H9 (cell line): ENCODE measurements around the gene CALM1. TPM values are rescaled to one million over a fixed set of nuclear protein-coding genes. Genes with fewer than 3 reads are reported as not detected.

Experiments
- DNase-seq: peaks from one replicate; pipeline ENCODE4 v3.0.0-alpha.2; 2017
- H2AFZ ChIP-seq: one replicate; pipeline ENCODE4 v1.6.1; 2013; ENCODE audit warnings: mild to moderate bottlenecking, low read length, control low read depth, moderate library complexity
- H2AK5ac ChIP-seq: 2 replicates; pipeline ENCODE4 v1.6.1; 2013; ENCODE audit warnings: low read length, control low read depth, mixed read lengths; ENCODE audit not compliant: insufficient read length
- H2BK120ac ChIP-seq: one replicate; pipeline ENCODE4 v1.6.1; 2013; ENCODE audit warnings: low read depth, mild to moderate bottlenecking, low read length, control low read depth, inconsistent platforms; ENCODE audit not compliant: poor library complexity, severe bottlenecking
- H2BK12ac ChIP-seq: 2 replicates; pipeline ENCODE4 v1.6.1; 2013; ENCODE audit warnings: low read length, control low read depth, mixed read lengths, low read depth; ENCODE audit not compliant: insufficient read length
- H2BK15ac ChIP-seq: 2 replicates; pipeline ENCODE4 v1.6.1; 2013; ENCODE audit warnings: low read depth, low read length, control low read depth
- H2BK20ac ChIP-seq: one replicate; pipeline ENCODE4 v1.6.1; 2013; ENCODE audit warnings: low read depth, mild to moderate bottlenecking, low read length, control low read depth, inconsistent platforms; ENCODE audit not compliant: poor library complexity, severe bottlenecking
- H2BK5ac ChIP-seq: 2 replicates; pipeline ENCODE4 v1.6.1; 2013; ENCODE audit warnings: low read length, control low read depth, mixed read lengths; ENCODE audit not compliant: insufficient read length
- H3K14ac ChIP-seq: 2 replicates; pipeline ENCODE4 v1.6.1; 2013; ENCODE audit warnings: low read length, control low read depth; ENCODE audit not compliant: insufficient read depth
- H3K18ac ChIP-seq: 2 replicates; pipeline ENCODE4 v1.6.1; 2013; ENCODE audit warnings: low read depth, mild to moderate bottlenecking, mixed read lengths, low read length, control low read depth; ENCODE audit not compliant: insufficient read length
- H3K23ac ChIP-seq: 2 replicates; pipeline ENCODE4 v1.6.1; 2013; ENCODE audit warnings: low read length, control low read depth, mixed read lengths, low read depth; ENCODE audit not compliant: insufficient read length
- H3K23me2 ChIP-seq: 2 replicates; pipeline ENCODE4 v1.6.1; 2013; ENCODE audit warnings: low read depth, mild to moderate bottlenecking, mixed read lengths, low read length, control low read depth; ENCODE audit not compliant: insufficient read length, poor library complexity, severe bottlenecking
- H3K27ac ChIP-seq: 2 replicates; pipeline ENCODE4 v1.5.1; 2013; ENCODE audit warnings: low read length, control low read depth, mixed read lengths, low read depth; ENCODE audit not compliant: insufficient read length
- H3K27me3 ChIP-seq: 2 replicates; pipeline ENCODE4 v1.6.1; 2013; ENCODE audit warnings: low read length, control low read depth, inconsistent platforms; ENCODE audit not compliant: insufficient read depth
- H3K4ac ChIP-seq: 2 replicates; pipeline ENCODE4 v1.6.1; 2013; ENCODE audit warnings: low read depth, mild to moderate bottlenecking, control low read depth, inconsistent platforms, low read length, moderate library complexity
- H3K4me1 ChIP-seq: 2 replicates; pipeline ENCODE4 v1.6.1; 2013; ENCODE audit warnings: low read length, control low read depth, inconsistent platforms; ENCODE audit not compliant: insufficient read depth
- H3K4me2 ChIP-seq: 2 replicates; pipeline ENCODE4 v1.6.1; 2013; ENCODE audit warnings: low read length, control low read depth, mixed read lengths; ENCODE audit not compliant: insufficient read length, insufficient read depth
- H3K56ac ChIP-seq: 2 replicates; pipeline ENCODE4 v1.6.1; 2013; ENCODE audit warnings: low read depth, mild to moderate bottlenecking, mixed read lengths, low read length, control low read depth; ENCODE audit not compliant: insufficient read length
- H3K79me1 ChIP-seq: 2 replicates; pipeline ENCODE4 v1.6.1; 2013; ENCODE audit warnings: low read depth, mild to moderate bottlenecking, moderate library complexity, low read length, control low read depth, inconsistent platforms; ENCODE audit not compliant: insufficient read depth, poor library complexity, severe bottlenecking
- H3K79me2 ChIP-seq: 2 replicates; pipeline ENCODE4 v1.6.1; 2013; ENCODE audit warnings: low read length, control low read depth, inconsistent platforms; ENCODE audit not compliant: insufficient read depth
- H3K9ac ChIP-seq: 2 replicates; pipeline ENCODE4 v1.6.1; 2013; ENCODE audit warnings: low read length, control low read depth, mixed read lengths; ENCODE audit not compliant: insufficient read length; ENCODE audit errors: extremely low read depth
- H3K9me3 ChIP-seq: one replicate; pipeline ENCODE4 v1.6.1; 2013; ENCODE audit warnings: low read depth, low read length, inconsistent platforms; ENCODE audit not compliant: control insufficient read depth
- H3T11ph ChIP-seq: one replicate; pipeline ENCODE4 v1.6.1; 2013; ENCODE audit warnings: mild to moderate bottlenecking, low read length, control low read depth, inconsistent platforms
- H4K20me1 ChIP-seq: one replicate; pipeline ENCODE4 v1.6.1; 2013; ENCODE audit not compliant: control insufficient read depth, insufficient read length, insufficient read depth
- H4K5ac ChIP-seq: 2 replicates; pipeline ENCODE4 v1.6.1; 2013; ENCODE audit warnings: low read depth, mild to moderate bottlenecking, mixed read lengths, low read length, control low read depth; ENCODE audit not compliant: insufficient read length
- H4K8ac ChIP-seq: replicated peaks from 2 replicates; pipeline ENCODE4 v1.6.1; 2013; ENCODE audit warnings: low read length, control low read depth, mixed read lengths, low read depth; ENCODE audit not compliant: insufficient read length
- H4K91ac ChIP-seq: 2 replicates; pipeline ENCODE4 v1.6.1; 2013; ENCODE audit warnings: low read depth, mild to moderate bottlenecking, moderate library complexity, mixed read lengths, low read length, control low read depth; ENCODE audit not compliant: insufficient read length
- H3K27ac Mint-ChIP-seq, 3 experiments: 2 replicates in 2 of 3; 3 replicates in 1 of 3; pipeline ENCODE4 v1.8.0; 2020 to 2021; ENCODE audit warnings: mixed read lengths in 3 of 3, mild to moderate bottlenecking in 1 of 3, moderate library complexity in 1 of 3
- H3K27me3 Mint-ChIP-seq: 2 replicates; pipeline ENCODE4 v1.8.0; 2021; ENCODE audit warnings: low read depth, mild to moderate bottlenecking, moderate library complexity, mixed read lengths
- H3K36me3 Mint-ChIP-seq, 3 experiments: 2 replicates in 2 of 3; 3 replicates in 1 of 3; pipeline ENCODE4 v1.8.0; 2020 to 2021; ENCODE audit warnings: low read depth in 3 of 3, mixed read lengths in 3 of 3; ENCODE audit not compliant: insufficient read depth in 1 of 3
- H3K4me1 Mint-ChIP-seq, 2 experiments: 2 replicates each; pipeline ENCODE4 v1.8.0; 2020; ENCODE audit warnings: mixed read lengths in 2 of 2
- H3K4me3 Mint-ChIP-seq, 2 experiments: 2 replicates in 1 of 2; 3 replicates in 1 of 2; pipeline ENCODE4 v1.8.0; 2020 to 2021; ENCODE audit warnings: mild to moderate bottlenecking in 2 of 2, mixed read lengths in 2 of 2, moderate library complexity in 1 of 2
- H3K9me3 Mint-ChIP-seq, 2 experiments: 2 replicates in 1 of 2; 3 replicates in 1 of 2; pipeline ENCODE4 v1.8.0; 2020; ENCODE audit warnings: mild to moderate bottlenecking in 2 of 2, mixed read lengths in 2 of 2, moderate library complexity in 1 of 2
- WGBS: extraction: QIAGEN DNeasy Blood & Tissue Kit; methylation state at CpG from one replicate; pipeline ENCODE4 v1.1.7; 2013; ENCODE audit warnings: missing lambda C conversion rate, low lambda C conversion rate, mixed read lengths; ENCODE audit not compliant: insufficient read length; ENCODE audit errors: extremely low coverage; 5-methylcytosine and 5-hydroxymethylcytosine counted together
- total RNA-seq: library from RNA; stranded (reverse); gene quantifications from 2 replicates; pipeline ENCODE4 v1.2.1, GENCODE V29; 2021
- TF ChIP-seq, protein P1 (sequence below): fragments of 200-600 bp; sonication (generic); conservative IDR thresholded peaks from 3 replicates; pipeline ENCODE4 v1.8.0; 2021; ENCODE audit warnings: antibody characterized with exemption, mild to moderate bottlenecking

The CALM1 gene
- total RNA-seq, 1 experiment from 2014 or later: 354 TPM

DNA sequence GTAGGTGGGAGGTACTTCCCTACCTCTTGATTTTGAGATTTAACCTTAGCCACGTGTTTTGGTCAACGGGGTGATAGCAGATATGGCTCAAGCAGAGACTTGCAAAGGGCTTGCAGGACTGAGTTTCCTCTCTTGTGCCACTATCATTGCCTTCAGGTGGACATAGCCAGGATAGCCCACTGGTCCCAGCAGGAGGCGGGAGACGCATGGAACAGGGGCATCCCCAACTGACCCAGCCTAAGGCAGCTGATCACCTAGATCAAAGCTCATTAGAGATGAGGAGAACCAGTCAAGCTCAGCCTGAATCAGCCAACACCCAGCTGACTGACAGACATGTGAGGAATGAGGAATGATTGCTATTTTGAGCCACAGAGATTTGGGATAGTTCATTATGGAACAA is 49.6 kb downstream of the CALM1 start:
- H3K14ac ChIP-seq: no peak overlapping the region
- no peak overlapping the region for H3K4me3 Mint-ChIP-seq
- DNase-seq: no peak
- H3K18ac ChIP-seq: no peak overlapping the region
- H3K4ac ChIP-seq: no peak overlapping the region
- H3K4me1 ChIP-seq: no peaks in the 10 kb centered on the region; the same call in 1 of the 2 replicates
- H3K79me2 ChIP-seq: no peaks in the 10 kb centered on the region
- H2BK12ac ChIP-seq: no peak overlapping the region
- no CpG with 5 or more reads among the region's 4 CpGs for WGBS
- 0 out of 7 replicates have a peak, but pooled peaks cover 0 to 2% (median 0%) of the 10 kb centered on the region in 3 experiments for H3K36me3 Mint-ChIP-seq
- H3K56ac ChIP-seq: no peak overlapping the region
- no peak overlapping the region for H4K91ac ChIP-seq
- H3K79me1 ChIP-seq: no peaks in the 10 kb centered on the region
- H4K5ac ChIP-seq: no peak overlapping the region
- H2BK5ac ChIP-seq: no peak overlapping the region
- H2BK20ac ChIP-seq: no peak overlapping the region
- no peak overlapping the region for H3K9ac ChIP-seq
- peaks cover 5% of the 10 kb centered on the region for H3K9me3 ChIP-seq
- H2AK5ac ChIP-seq: no peak overlapping the region
- H3K27me3 Mint-ChIP-seq: no peaks in the 10 kb centered on the region
- peaks cover 20 to 34% of the 10 kb centered on the region in 2 experiments for H3K4me1 Mint-ChIP-seq
- no peak overlapping the region for H2BK15ac ChIP-seq
- no peak overlapping the region for H3T11ph ChIP-seq
- H3K27ac ChIP-seq: no peak overlapping the region
- no peak overlapping the region for H2AFZ ChIP-seq
- H3K23ac ChIP-seq: no peak overlapping the region
- TF ChIP-seq, protein P1, sequence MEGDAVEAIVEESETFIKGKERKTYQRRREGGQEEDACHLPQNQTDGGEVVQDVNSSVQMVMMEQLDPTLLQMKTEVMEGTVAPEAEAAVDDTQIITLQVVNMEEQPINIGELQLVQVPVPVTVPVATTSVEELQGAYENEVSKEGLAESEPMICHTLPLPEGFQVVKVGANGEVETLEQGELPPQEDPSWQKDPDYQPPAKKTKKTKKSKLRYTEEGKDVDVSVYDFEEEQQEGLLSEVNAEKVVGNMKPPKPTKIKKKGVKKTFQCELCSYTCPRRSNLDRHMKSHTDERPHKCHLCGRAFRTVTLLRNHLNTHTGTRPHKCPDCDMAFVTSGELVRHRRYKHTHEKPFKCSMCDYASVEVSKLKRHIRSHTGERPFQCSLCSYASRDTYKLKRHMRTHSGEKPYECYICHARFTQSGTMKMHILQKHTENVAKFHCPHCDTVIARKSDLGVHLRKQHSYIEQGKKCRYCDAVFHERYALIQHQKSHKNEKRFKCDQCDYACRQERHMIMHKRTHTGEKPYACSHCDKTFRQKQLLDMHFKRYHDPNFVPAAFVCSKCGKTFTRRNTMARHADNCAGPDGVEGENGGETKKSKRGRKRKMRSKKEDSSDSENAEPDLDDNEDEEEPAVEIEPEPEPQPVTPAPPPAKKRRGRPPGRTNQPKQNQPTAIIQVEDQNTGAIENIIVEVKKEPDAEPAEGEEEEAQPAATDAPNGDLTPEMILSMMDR: no peak
- H4K8ac ChIP-seq: no peak overlapping the region
- H4K20me1 ChIP-seq: no peaks in the 10 kb centered on the region
- no peaks in the 10 kb centered on the region for H3K27me3 ChIP-seq
- H3K23me2 ChIP-seq: no peaks in the 10 kb centered on the region
- no peak overlapping the region for H3K4me2 ChIP-seq
- no peak overlapping the region for H2BK120ac ChIP-seq
- no peak overlapping the region for H3K27ac Mint-ChIP-seq
- H3K9me3 Mint-ChIP-seq: peaks cover 4 to 7% of the 10 kb centered on the region in 2 experiments; a peak in 4 of 5 replicates
